Mesenchymal stem cell (in vitro differentiated cells and primary cell): ENCODE results near the gene NUP43. TPM values are rescaled to one million over a fixed set of nuclear protein-coding genes. Genes with fewer than 3 reads are reported as not detected.

Experiments used
- DNase-seq: peaks from one replicate; pipeline ENCODE4 v3.0.0-alpha.2; 2013
- H2AFZ ChIP-seq: one replicate; pipeline ENCODE4 v1.6.1; 2013; ENCODE audit warnings: low read depth, mild to moderate bottlenecking, control low read depth, inconsistent platforms, low read length, moderate library complexity
- H2AK5ac ChIP-seq: 2 replicates; pipeline ENCODE4 v1.6.1; 2013; ENCODE audit warnings: low read length, moderate library complexity, mild to moderate bottlenecking, inconsistent platforms; ENCODE audit not compliant: severe bottlenecking
- H2BK120ac ChIP-seq: one replicate; pipeline ENCODE4 v1.6.1; 2013; ENCODE audit warnings: low read depth, mild to moderate bottlenecking, inconsistent platforms, low read length, moderate library complexity
- H2BK12ac ChIP-seq, 2 experiments: one replicate each; pipeline ENCODE4 v1.6.1; 2013; ENCODE audit warnings: inconsistent platforms in 2 of 2, low read length in 2 of 2, mild to moderate bottlenecking in 2 of 2, moderate library complexity in 2 of 2, control low read depth in 1 of 2
- H2BK15ac ChIP-seq: one replicate; pipeline ENCODE4 v1.6.1; 2013; ENCODE audit warnings: mild to moderate bottlenecking, low read depth, inconsistent platforms; ENCODE audit not compliant: poor library complexity, severe bottlenecking
- H2BK5ac ChIP-seq: 2 replicates; pipeline ENCODE4 v1.6.1; 2013; ENCODE audit warnings: low read depth, mild to moderate bottlenecking, low read length, control low read depth, inconsistent platforms; ENCODE audit not compliant: poor library complexity, severe bottlenecking
- H3K14ac ChIP-seq, 2 experiments: one replicate each; pipeline ENCODE4 v1.6.1; 2013; ENCODE audit warnings: inconsistent platforms in 2 of 2, low read length in 2 of 2, control low read depth in 1 of 2, mild to moderate bottlenecking in 1 of 2, moderate library complexity in 1 of 2
- H3K18ac ChIP-seq, 2 experiments: one replicate each; pipeline ENCODE4 v1.6.1; 2013; ENCODE audit warnings: inconsistent platforms in 2 of 2, low read length in 2 of 2, control low read depth in 1 of 2, low read depth in 1 of 2, mild to moderate bottlenecking in 1 of 2
- H3K23ac ChIP-seq, 2 experiments: one replicate each; pipeline ENCODE4 v1.6.1; 2013; ENCODE audit warnings: inconsistent platforms in 2 of 2, low read length in 2 of 2, mild to moderate bottlenecking in 2 of 2, moderate library complexity in 2 of 2, control low read depth in 1 of 2
- H3K27ac ChIP-seq: 2 replicates; pipeline ENCODE4 v1.5.1; 2013; ENCODE audit warnings: mild to moderate bottlenecking, moderate library complexity, low read length, control low read depth, inconsistent platforms; ENCODE audit not compliant: poor library complexity, severe bottlenecking
- H3K27me3 ChIP-seq, 2 experiments: 2 replicates each; pipeline versions ENCODE4 v1.6.1 to v1.7.0; 2013; ENCODE audit warnings: low read length in 2 of 2, mild to moderate bottlenecking in 2 of 2, moderate library complexity in 2 of 2, control low read depth in 1 of 2, inconsistent platforms in 1 of 2; ENCODE audit not compliant: control insufficient read depth in 1 of 2, insufficient read depth in 1 of 2
- H3K36me3 ChIP-seq, 2 experiments: 2 replicates each; pipeline versions ENCODE4 v1.6.1 to v1.7.0; 2013; ENCODE audit warnings: low read length in 2 of 2, control low read depth in 1 of 2, inconsistent platforms in 1 of 2, low read depth in 1 of 2, mild to moderate bottlenecking in 1 of 2; ENCODE audit not compliant: insufficient read depth in 2 of 2, control insufficient read depth in 1 of 2
- H3K4ac ChIP-seq, 2 experiments: one replicate each; pipeline ENCODE4 v1.6.1; 2013; ENCODE audit warnings: inconsistent platforms in 2 of 2, low read length in 2 of 2, mild to moderate bottlenecking in 2 of 2, moderate library complexity in 2 of 2, control low read depth in 1 of 2, low read depth in 1 of 2
- H3K4me1 ChIP-seq: 2 replicates; pipeline ENCODE4 v1.6.1; 2013; ENCODE audit warnings: low read depth, low read length, control low read depth; ENCODE audit not compliant: control insufficient read depth, insufficient read depth
- H3K4me2 ChIP-seq: 2 replicates; pipeline ENCODE4 v1.6.1; 2013; ENCODE audit warnings: low read length, mild to moderate bottlenecking, inconsistent platforms; ENCODE audit not compliant: poor library complexity, severe bottlenecking
- H3K4me3 ChIP-seq, 2 experiments: 2 replicates each; pipeline versions ENCODE4 v1.5.1 to v1.7.0; 2013; ENCODE audit warnings: low read length in 2 of 2, mild to moderate bottlenecking in 2 of 2, control low read depth in 1 of 2, low read depth in 1 of 2; ENCODE audit not compliant: insufficient read depth in 1 of 2
- H3K79me1 ChIP-seq: replicated peaks from 2 replicates; pipeline ENCODE4 v1.6.1; 2013; ENCODE audit warnings: mild to moderate bottlenecking, control low read depth, low read length, inconsistent platforms; ENCODE audit not compliant: poor library complexity, severe bottlenecking
- H3K9ac ChIP-seq: 2 replicates; pipeline ENCODE4 v1.7.0; 2013; ENCODE audit warnings: mild to moderate bottlenecking, low read length, moderate library complexity
- H3K9me3 ChIP-seq: 2 replicates; pipeline ENCODE4 v1.7.0; 2013; ENCODE audit warnings: mild to moderate bottlenecking, low read length; ENCODE audit not compliant: control insufficient read depth
- H4K8ac ChIP-seq: one replicate; pipeline ENCODE4 v1.6.1; 2013; ENCODE audit warnings: inconsistent platforms, mild to moderate bottlenecking, low read length, moderate library complexity
- H4K91ac ChIP-seq: one replicate; pipeline ENCODE4 v1.6.1; 2013; ENCODE audit warnings: mild to moderate bottlenecking, low read length, inconsistent platforms
- WGBS: methylation state at CpG from one replicate; pipeline ENCODE4 v1.1.7; 2013; ENCODE audit warnings: mixed read lengths; 5-methylcytosine and 5-hydroxymethylcytosine counted together
- polyA plus RNA-seq, 2 experiments: library from polyadenylated mRNA; stranded (reverse); fragments of 200-250 nt; gene quantifications; one replicate each; pipeline ENCODE4 v1.2.3, GENCODE V29; 2013

NUP43 gene, protein sequence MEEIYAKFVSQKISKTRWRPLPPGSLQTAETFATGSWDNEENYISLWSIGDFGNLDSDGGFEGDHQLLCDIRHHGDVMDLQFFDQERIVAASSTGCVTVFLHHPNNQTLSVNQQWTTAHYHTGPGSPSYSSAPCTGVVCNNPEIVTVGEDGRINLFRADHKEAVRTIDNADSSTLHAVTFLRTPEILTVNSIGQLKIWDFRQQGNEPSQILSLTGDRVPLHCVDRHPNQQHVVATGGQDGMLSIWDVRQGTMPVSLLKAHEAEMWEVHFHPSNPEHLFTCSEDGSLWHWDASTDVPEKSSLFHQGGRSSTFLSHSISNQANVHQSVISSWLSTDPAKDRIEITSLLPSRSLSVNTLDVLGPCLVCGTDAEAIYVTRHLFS
- polyA plus RNA-seq (2013, experiment 1 of 2) = 10.5 TPM
- polyA plus RNA-seq (2013, experiment 2 of 2) = 10.8 TPM

DNA sequence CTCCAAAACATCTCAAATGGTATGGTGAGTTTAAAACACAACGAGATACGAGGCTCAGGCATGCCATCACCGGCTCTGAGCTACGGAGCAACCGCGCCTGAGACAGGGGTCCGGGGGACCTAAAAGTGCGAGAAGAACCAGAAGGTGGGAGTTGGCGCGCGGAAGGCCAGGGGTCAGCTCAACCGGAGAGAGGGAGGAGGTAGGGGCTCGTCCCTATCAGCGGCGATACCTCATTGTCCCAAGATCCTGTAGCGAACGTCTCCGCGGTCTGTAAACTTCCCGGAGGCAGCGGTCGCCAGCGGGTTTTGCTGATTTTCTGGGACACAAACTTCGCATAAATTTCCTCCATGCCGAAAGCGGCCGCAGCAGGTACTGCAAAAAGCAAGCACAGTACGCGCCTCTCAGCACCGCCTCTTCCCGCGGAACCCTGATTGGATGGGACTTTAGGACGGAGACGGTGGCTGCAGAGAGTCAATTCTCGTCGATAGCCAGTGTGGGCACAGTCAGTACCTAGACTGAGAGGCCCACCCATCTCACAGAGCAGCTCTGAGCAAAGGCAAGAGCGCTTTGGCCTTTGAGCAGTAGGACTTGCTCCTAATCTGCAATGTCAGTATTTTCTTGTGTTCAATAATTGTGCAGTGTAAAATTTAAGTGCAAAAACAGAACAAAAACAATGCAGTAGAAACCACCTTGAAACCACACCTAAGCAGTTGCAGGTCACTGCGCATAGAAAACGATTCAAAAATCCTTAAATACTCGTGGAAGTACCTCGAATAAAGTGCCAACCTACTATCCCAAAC lies at the start of gene NUP43:
NUP43 (minus strand) TSS at position 383 of the 800 bp plus-strand sequence; CDS start at position 349, 34 bp downstream.
- peak; percentile 95 for DNase-seq
- Histone ChIP-seq H2AK5ac (no peak within 1 kb of the TSS), H3K18ac (peak within 1 kb of the TSS; percentile 67 to 71), H2BK12ac (no peak within 1 kb of the TSS), H2BK15ac (no peak within 1 kb of the TSS), H4K8ac (peak within 1 kb of the TSS; percentile 99), H3K9me3 (no peaks in the 10 kb centered on the region), H3K27me3 (no peaks in the 10 kb centered on the region), H3K27ac (peak within 1 kb of the TSS; percentile 44), H2BK5ac (no peak within 1 kb of the TSS), H3K36me3 (peaks cover 14 to 18% of the 10 kb centered on the region in 2 experiments), H3K4me3 (peak within 1 kb of the TSS; percentile 85 to 92), H3K4me2 (peak within 1 kb of the TSS; percentile 46), H3K4ac (peak within 1 kb of the TSS; percentile 46 to 51), H3K9ac (peak within 1 kb of the TSS; percentile 94), H3K4me1 (peaks cover 5% of the 10 kb centered on the region), H3K23ac (no peak within 1 kb of the TSS), H2AFZ (peak within 1 kb of the TSS; percentile 48), H3K79me1 (peaks cover 12% of the 10 kb centered on the region), H3K14ac (no peak within 1 kb of the TSS), H4K91ac (peak within 1 kb of the TSS; percentile 21), H2BK120ac (no peak within 1 kb of the TSS)
- WGBS = 6% methylated on average over 41 of the region's 41 CpGs

DNA sequence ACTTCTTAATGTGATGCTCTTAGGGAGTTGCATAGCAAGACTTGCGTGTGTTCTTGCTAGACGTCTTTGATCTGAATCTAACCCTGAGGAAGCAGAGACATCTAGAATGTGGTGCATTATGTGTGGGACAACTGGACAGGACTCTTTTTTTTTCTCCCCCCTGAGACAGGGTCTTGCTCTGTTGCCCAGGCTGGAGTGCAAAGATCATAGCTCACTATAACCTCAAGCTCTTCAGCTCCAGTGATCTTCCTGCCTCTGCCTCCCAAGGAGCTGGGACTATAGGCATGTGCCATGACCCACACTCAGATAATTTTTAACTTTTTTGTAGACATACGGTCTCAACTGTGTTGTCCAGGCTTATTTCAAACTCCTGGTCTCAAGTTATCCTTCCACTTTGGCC lies 37.2 kb upstream of the NUP43 start:
- Histone ChIP-seq H4K8ac (no peak overlapping the region), H3K79me1 (peaks cover 11% of the 10 kb centered on the region), H2BK15ac (no peak overlapping the region), H3K4me1 (peaks cover 1% of the 10 kb centered on the region), H2BK12ac (no peak overlapping the region), H3K36me3 (peaks cover 10 to 52% of the 10 kb centered on the region in 2 experiments), H3K4me3 (no peak overlapping the region), H3K23ac (no peak overlapping the region), H3K9ac (no peak overlapping the region), H3K27me3 (no peaks in the 10 kb centered on the region), H2BK120ac (no peak overlapping the region), H2AFZ (no peak overlapping the region), H4K91ac (no peak overlapping the region), H3K4me2 (no peak overlapping the region), H3K14ac (no peak overlapping the region), H2BK5ac (no peak overlapping the region), H2AK5ac (no peak overlapping the region), H3K27ac (no peak overlapping the region), H3K9me3 (no peaks in the 10 kb centered on the region), H3K4ac (no peak overlapping the region), H3K18ac (no peak overlapping the region)
- 96% methylated on average over 3 of the region's 3 CpGs for WGBS
- DNase-seq = no peak

- H2BK5ac ChIP-seq = no peak overlapping the region
- H3K79me1 ChIP-seq = peaks cover 12% of the 10 kb centered on the region
- H2BK15ac ChIP-seq = no peak overlapping the region
- H3K4ac ChIP-seq = no peak overlapping the region
- H2BK120ac ChIP-seq = no peak overlapping the region
- no peak overlapping the region for H3K4me3 ChIP-seq
- no peak overlapping the region for H3K14ac ChIP-seq
- H3K9me3 ChIP-seq = no peaks in the 10 kb centered on the region
- H3K4me1 ChIP-seq = peaks cover 1% of the 10 kb centered on the region
- H4K91ac ChIP-seq = no peak overlapping the region
- H2BK12ac ChIP-seq = no peak overlapping the region
- DNase-seq = no peak
- no peak overlapping the region for H3K18ac ChIP-seq
- H3K27ac ChIP-seq = no peak overlapping the region
- H4K8ac ChIP-seq = no peak overlapping the region
- no peak overlapping the region for H2AK5ac ChIP-seq
- 97% methylated on average over 2 of the region's 2 CpGs for WGBS
- H3K36me3 ChIP-seq = peaks cover 10 to 53% of the 10 kb centered on the region in 2 experiments
- no peak overlapping the region for H3K23ac ChIP-seq
- no peaks in the 10 kb centered on the region for H3K27me3 ChIP-seq
- H3K9ac ChIP-seq = no peak overlapping the region
- H3K4me2 ChIP-seq = no peak overlapping the region
- H2AFZ ChIP-seq = no peak overlapping the region
Measured at GRCh38 chr6:149782337-149782736, 36.0 kb upstream of the NUP43 start.

DNA sequence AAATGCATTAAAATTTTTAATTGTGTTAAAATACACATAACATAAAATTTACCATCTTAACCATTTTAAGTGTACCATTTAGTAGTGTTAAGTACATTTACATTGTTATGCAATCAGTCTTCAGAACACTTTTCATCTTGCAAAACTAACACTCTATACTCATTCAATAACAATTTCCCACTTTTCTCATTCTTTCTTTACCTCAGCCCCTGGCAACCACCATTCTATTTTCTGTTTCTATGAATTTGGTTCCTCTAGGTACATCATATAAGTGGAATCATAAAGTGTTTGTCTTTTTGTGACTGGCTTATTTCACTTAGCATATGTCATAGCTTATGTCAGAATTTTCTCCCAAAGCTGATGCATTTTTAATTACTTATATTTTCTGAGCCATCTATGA lies 35.4 kb upstream of the NUP43 start:
- H3K4me3 ChIP-seq = no peak overlapping the region
- H3K27ac ChIP-seq = no peak overlapping the region
- H3K4me1 ChIP-seq = peaks cover 1% of the 10 kb centered on the region
- no peak overlapping the region for H3K23ac ChIP-seq
- no peak overlapping the region for H3K4ac ChIP-seq
- H3K14ac ChIP-seq = no peak overlapping the region
- no peak overlapping the region for H2BK15ac ChIP-seq
- no peaks in the 10 kb centered on the region for H3K27me3 ChIP-seq
- H2AK5ac ChIP-seq = no peak overlapping the region
- DNase-seq = no peak
- no peak overlapping the region for H2BK5ac ChIP-seq
- no peak overlapping the region for H2BK120ac ChIP-seq
- no peak overlapping the region for H3K4me2 ChIP-seq
- no peak overlapping the region for H4K91ac ChIP-seq
- H3K9ac ChIP-seq = no peak overlapping the region
- no peaks in the 10 kb centered on the region for H3K9me3 ChIP-seq
- H4K8ac ChIP-seq = no peak overlapping the region
- H3K36me3 ChIP-seq = peaks cover 10 to 59% of the 10 kb centered on the region in 2 experiments
- H3K79me1 ChIP-seq = peaks cover 12% of the 10 kb centered on the region
- H3K18ac ChIP-seq = no peak overlapping the region
- no peak overlapping the region for H2BK12ac ChIP-seq
- no peak overlapping the region for H2AFZ ChIP-seq
